GM21786 (cell line): ENCODE data around the gene ZNF423.
A peak's percentile ranks its signal among the peaks of the same experiment; 100 is the strongest.

Experiments used
- ATAC-seq: cut with Tn5 transposase; IDR thresholded peaks from one replicate; pipeline ENCODE4 v1.9.1; 2021; ENCODE audit not compliant: unreplicated experiment

Gene ZNF423

DNA sequence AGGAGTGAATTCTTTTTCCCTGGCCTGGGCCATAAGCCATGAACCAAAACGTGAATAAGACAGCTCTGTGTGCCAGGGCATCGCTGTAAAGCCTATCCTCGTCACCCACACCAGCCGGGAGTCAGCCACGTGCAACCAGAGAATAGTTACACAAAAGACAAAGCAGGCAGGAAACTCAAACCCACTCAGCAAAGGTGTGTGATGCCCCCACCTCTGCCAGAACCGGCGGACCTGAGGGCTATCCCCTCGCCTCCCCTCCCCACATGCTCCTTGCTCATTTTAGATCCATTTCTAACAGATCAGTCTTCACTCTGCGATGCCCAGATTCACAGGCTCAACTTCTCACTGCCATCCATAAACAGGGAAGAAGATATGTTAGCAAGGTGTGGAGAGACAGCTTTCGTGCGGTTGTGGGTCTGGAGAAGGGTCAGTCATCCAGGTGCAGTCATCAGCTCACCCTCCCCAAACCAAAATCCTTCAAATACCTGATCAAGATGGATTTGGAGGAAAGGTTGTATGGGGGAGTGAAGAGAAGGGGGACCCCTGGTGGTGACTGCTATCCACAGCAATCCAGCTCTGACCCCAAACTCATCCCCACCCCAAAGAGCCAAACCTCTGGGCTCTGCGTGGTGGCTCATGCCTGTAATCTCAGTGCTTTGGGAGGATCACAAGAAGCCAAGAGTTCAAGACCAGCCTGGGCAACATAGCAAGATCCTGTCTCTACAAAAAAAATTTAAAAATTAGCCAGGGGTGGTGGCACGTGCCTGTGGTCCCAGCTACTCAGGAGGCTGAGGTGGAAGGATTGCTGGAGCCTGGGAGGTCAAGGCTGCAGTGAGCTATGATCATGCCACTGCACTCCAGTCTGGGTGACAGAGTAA, 263.1 kb downstream of the ZNF423 start:
- no peak for ATAC-seq

DNA sequence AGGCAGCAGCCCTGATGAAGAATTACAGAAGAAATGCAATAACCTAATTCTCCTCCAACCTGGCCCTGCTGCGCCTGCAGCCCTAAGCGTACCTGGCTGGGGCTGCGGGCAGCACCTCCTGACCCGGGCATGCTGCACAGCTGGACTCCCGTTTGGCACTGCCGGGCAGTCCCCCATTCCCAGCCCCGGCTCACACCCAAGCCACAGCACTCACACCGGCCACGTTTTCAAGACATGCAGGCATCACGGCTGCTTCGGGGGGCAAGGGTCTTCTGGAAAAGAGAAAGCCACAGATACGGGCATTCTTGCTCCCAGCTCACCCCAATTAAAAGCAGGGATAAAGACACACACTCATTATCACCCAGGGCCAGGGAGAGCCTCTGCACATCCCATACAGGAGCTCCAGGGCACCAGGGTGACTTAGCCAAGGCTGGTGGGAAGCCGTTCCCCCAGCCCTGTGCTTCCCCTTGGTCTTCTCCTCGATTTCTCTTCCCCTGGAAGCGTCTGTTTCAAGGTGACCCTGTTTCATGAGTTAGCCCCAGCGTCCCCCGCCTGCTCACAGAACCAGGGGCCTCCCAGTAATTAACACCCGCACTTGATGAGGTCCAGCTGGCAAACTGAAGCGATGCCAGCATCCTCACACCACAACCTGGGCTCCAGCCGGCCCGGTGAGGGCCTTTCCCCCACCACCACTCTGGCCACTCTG, 265.6 kb downstream of the ZNF423 start:
- ATAC-seq, result no peak

DNA sequence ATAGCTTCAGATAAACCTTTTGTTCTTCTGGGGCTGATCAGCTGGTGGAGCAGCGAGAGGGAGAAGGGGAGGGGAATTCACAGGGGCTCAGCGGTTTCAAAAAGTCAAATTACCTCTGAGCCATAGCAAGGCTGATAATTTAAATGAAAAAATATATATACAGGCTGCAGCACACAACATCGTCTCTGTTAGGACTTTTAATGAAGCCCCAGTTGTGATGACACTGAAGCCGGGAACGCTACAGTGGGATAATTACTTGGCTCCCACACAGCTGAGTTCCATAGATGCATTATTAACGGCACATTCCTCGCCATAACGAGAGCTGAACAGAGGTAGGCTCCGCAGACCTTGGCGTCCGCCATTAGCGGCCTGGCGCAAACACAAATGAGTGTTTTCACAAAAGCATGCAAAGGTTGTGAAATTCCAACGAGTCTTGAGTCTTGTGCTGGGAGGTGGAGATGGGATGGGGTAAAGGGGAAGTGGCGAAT, 266.3 kb downstream of the ZNF423 start:
- no peak for ATAC-seq

DNA sequence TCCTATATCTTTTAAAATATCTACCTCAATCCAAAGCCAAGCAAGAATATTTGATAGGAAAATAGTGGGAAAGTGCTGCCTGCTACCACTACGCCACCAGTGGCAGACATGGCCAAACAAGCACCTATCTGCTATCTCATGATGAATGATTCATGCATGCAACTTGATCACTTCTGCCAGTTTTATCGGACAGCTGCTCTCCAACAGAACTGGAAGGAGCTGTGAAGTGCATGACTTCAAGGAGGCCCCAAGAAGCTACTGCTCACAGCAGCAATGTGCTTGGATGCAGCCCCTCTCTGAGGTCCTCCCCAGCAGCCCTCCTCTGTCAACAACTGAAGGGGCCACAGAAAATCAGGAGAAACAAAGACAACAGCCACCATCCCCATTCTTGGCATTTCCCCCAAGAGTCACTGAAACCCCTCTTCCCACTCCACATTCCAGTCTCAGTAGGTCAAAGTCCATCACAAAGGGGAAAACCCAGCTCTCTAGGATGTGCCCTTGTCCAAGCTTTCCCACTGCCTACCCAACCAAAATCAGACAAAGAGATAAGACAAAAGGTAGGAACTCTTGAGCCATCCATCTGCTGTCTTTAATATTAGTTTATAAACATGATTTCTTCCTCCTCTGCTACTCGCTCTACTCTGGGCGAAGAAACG, 267.1 kb downstream of the ZNF423 start:
- ATAC-seq, result no peak

DNA sequence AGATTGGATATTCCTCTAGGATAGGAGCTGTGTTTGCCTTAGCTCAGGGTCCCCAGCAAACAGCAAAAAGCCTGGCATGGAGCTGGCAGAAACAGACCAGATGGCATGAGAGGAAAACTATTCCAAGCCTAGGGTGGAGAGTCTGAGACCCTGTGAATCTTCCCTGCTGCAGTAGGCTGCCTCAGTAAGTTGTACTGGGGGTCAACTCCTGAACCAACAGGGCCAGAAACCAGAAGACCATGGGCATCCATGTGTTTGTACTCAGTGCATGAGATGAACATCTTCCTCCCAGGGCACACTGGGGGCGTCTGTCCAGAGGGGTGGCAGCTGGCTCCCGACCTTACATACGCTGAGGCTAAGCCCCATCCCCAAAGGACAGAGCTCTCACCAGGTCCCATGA, 267.9 kb downstream of the ZNF423 start:
- no peak for ATAC-seq

DNA sequence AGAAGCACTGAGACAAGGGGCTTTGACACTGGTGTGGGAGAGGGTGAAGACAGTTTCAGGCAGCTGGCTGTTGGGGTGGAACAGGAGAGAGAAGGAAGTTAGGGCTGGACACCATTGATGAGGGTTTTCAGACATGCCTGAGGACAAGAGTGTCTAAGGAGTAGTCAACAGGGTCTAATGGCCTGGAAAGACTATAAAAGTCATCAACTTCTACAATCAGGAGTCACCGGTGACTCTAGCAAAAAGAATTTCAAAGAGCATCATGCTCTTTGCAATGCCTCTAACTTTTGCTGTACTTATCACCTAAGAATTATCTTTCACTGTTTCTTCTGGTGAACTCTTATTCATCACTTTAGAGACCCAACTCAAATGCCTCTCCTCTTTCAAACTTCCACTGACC, 268.4 kb downstream of the ZNF423 start:
- no peak for ATAC-seq

DNA sequence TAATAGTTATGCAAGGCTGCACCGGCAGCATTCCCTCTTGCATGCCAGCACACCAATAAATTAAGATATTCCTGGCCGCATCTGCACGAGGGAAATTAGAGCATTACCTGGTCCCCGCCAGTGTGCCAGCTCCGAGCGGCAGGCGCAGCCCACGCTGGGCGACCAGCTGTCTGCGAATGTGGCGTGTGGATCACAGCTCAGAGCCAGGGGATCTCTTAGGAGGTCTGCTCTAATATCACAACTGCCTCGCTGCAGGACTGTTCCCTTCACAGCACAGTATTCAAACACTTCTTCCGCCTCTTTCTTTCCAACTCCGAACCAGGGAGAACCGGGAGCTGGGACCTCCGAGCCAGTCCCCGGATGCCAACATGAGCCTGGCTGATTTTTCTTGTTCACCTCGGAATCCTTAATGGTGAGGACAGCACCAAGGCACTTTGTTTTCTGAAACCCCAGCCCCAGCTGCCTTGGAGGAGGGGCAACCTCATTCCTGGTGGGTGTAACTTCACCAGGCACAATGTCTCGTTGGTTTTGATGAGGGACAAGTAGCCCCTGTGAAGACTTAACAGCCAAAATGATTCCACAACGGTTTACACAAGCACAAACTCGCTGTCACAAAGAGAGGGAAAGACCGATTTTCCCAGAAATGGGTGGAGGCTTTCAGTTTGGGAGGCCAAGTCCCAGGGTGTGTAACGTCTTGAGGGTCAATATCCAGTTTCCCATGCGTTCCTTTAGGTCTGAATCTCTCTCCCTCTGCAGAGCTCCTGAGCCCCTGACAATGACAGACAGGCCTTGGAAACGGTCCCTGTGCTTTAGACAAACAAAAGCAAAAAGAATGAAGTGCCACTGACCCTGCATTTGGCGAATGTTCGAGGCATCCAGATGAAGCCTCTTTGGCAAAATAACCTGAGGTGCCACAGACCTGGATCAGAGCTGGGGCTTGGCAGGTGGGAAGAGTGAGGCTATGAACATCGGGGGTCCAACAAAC, 269.2 kb downstream of the ZNF423 start:
- ATAC-seq, result no peak

DNA sequence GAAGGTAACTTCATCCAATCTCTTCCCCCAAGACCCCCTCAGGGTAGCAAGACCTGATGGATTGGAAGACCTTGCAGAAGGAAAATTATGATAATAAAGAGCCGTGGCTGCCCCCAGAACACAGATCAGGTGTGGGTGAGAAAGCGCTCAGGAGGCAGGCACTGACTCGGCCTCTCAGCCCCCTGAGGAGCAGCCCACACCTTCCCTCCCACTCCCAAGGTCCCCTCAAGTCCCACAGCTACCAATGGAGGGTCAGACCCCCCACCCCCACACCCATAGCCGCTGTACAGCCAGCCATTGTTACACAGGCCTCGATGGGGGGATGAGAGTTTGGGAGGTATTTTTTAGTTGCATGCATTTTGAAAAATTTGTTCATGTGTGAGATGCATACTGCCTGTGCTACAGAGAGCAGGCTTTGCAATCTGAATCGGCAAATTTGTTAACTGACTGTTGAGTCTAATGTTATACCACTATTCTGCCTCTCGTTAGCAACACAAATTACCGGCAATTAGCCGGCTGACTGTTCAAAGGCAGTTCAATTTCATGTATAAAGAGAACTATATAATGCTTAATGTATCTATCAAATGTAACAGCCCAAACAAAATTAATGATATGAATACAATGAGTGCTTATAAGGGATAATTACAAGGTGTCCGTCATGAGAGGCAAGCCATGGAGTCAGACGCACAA, 270.6 kb downstream of the ZNF423 start:
- no peak for ATAC-seq

DNA sequence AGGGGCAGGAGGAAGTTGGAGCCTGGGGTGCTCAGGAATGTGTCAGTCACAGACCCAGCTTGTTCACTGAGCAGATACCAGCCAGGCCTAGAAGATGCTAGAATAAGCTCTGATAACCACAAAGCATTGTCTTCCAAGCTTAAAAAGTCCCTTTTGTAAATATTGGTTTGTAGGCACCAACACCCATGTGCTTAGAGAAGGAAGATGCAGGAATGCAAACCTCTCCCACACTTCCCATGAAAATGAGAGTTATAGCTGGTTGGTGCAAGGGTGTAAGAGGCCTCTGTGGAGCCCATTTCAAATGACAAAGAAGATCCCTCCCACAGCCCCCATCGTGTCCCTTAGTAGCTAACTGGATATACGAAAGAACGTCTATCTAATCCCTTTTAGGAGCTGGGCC, 272.0 kb downstream of the ZNF423 start:
- ATAC-seq, result no peak

DNA sequence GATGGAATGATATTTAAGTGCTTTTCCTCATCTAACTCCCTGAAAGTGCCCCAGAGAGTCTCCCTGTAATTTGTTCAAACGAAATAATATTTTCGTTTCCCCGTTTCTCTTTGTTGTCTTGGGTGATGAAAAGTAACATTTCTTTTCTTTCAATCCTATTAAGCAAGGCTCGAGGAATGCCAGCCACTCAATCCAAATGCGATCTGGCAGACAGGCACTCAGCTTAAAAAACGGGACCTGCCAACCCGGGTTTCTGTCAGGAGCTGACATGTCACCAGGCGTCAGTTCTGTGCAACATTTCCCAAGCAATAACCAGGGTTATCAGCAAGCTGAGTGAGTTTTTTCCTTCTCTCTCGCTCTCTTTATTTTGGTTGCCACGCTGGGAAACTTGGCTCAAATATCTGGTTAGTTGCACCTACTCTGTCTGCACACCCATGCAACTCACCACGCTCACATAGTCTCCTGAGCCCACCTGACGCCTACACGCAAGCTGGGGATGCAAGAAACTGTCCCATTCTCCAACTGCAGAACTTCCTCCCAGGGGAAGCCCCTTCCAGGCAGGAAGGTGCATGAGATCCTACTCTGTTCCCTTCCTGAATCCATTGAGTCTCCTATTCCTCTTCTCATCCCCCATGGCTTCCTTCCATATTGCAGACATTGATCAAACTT, 274.1 kb downstream of the ZNF423 start:
- ATAC-seq, result no peak

DNA sequence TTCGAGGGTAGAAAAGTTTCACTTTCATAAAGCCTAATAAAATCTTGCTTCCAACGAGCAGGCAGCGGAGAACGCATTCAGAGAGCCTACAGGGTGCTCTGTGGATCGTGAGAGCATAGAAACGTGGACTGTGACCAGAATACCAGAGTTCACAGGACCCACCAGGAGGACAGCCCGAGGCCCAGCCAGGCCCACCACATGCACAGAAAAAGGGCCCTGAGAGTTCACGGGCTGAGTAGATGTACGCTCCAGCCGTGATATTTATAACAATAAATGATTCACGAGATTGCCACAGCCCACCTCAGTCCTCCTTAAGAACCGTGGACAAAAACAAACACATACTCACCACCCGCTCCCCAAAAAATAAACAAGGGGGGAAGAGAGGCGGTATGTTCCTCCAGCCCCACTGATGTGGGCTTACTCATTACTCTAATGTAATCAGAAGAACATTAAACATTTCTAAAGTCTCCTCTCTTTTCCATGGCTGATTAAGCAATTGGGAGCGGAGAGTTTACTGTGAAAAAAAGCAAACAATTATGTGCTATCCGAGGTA, 275.1 kb downstream of the ZNF423 start:
- ATAC-seq, result no peak

DNA sequence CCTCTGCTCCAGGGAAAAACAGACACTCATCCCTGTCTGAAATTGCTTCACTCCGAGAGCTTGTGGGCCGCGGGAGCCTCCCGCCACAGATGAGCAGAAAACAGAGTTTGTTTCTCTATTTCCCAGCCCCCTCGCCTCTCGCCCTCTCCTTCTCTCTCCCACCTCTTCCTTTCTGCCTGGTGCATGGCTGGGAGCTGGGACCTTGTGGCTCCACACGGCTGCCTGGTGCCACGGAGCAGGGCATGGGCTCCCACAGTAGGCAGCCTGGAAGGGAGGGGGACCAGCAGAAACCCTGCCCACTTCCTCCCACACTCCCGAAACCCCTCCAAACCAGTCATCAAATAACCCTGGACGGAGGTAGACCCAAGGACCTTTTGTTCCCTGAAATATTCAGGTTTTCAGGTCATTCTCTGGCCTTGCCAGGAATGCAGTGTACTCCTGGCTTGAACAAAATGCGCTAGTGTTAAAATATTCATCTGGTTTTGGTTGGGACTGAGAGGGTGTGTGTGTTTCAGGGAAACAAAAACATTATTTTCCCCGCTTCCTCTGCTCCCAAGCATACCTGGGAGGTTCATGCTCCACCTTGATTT, 277.4 kb downstream of the ZNF423 start:
- ATAC-seq, result no peak

DNA sequence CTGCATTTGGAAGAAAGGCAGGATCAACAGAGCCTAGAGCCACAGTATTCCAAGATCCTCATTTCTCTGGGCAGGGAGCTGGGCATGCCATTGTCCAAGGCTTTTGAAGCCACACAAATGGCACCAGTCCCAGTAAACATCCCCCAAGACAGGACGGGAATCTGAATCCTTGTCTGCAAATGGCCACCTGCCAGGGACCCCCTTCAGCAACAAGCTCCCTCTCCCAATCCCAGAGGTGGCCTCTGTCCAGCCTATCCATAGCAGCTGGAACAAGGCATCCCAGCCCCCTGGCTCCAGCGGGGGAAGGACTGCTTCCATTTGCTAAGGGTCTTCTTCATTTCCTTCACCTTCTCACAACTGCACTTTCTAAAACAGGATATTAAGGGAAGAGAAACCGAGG, 277.9 kb downstream of the ZNF423 start:
- no peak for ATAC-seq

DNA sequence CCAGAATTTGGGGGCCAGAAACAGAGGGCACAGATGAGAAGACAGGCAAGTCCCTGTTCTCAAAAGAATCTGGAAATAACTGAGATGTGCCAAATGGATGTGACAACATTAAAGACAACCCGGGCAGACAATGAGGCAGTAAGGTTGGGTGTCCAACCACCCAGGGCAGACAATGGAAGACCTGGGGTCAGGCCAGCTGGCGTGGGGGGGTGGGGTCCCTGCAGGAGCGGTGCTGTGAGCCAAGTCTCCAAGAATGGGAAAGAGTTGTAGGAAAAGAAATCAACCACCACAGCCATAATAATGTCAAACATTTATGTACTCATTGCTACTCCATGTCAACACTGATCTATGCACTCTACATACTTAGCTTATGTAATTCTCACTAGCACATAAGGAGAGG, 279.0 kb downstream of the ZNF423 start:
- ATAC-seq, result no peak

DNA sequence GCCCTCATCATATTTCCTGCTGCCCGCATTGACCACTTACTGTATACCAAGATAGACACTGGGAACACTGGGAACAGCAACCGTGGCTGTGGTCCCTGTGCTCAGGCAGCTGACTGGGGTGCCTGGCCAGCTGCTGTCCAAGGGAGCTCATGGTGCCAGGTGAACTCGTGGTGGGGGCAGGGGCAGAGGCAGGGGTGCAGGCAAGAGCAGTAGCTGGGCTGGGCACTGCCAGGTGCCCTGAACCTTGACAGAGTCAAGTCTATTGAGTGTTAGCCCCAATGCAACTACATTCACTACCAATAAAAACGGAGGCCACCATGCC, 279.8 kb downstream of the ZNF423 start:
- no peak for ATAC-seq

DNA sequence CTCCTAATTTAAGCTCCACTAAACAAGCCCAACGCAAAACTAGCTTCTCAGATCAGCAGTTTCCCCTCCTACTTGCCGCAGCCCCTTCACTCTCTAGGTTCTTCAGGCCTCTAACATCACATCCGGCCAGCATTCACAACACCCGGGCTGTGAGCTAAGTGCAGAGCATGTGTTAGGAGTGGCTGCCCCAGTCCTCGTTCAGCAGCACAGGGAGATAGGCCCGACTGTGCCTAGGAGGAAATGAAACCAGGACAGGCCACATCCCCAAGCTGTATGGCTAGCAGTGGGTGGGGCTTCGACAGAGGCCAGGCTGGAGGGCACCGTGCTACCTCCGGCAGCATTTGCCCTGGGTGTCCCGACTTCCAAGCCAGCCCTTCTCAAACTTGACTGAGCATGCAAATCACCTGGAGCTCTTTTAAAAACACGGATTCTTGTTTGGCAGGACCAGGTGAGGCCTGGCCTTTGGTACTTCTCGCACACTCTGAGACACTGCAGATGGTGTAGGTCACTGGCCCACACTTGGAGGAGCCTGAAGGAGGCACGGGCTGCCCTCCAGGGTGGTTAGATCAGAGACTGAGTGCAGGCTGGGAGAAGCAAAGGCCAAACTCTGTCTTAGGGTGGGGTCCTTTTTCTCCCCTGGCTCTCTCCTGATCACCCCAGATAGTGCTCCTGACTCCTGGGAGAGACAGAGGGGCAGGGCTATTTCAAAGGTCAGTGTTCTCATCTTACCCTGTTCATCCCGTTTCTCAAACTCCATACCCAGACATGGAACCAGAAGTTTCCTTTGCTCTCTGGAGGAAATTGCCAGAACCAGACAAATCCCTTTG, 280.4 kb downstream of the ZNF423 start:
- ATAC-seq, result peak; percentile 99

DNA sequence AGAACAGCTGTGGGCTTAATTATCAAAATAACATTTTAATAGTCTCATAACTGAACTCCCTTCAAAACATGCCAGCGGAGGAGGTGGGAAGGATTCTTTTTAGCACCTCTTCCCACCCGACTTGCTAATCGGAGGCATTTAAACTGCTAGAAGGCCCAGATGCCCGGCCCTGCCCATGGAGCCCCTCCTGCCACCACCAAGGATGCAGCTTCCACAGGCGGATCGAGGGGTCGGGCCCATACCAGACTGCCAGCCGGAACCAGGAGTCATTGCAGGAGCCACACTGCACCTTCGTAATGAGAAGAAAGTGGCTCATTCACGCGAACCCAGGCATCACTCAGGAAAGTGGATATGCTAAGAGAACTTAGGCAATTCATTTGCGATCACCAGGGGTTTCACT, 281.1 kb downstream of the ZNF423 start:
- ATAC-seq, result no peak

DNA sequence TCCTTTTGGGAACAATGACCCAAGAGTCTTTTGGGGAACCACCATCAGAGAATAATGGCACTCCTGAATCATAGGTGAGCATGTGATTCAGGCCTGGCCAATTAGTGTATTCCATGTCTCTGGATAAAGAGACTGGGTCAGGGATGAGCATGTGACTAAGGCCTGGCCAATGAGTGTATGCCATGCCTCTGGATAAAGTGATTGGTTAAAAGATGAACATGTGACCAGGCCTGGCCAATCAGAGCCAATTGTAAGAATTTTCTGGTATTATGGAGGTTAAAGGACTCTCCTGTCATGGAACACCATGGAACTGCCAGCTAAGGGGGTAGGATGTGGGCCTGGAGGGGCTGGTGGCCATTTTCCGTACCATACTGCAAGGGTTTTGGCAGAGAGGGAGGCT, 288.0 kb downstream of the ZNF423 start:
- no peak for ATAC-seq
